Choroid plexus epithelial cell (primary cell): Measurements from ENCODE around the gene CALML3.
"Not testable (repeated sequence)": the region's sequence is repeated elsewhere in the genome, so short reads cannot be mapped to it uniquely, and the experiment has no call there.

ENCODE experiments used
- DNase-seq: peaks from one replicate; pipeline ENCODE4 v3.0.0-alpha.2; 2010; ENCODE audit warnings: low read depth
- H3K4me3 ChIP-seq: 2 replicates; pipeline ENCODE4 v1.5.1; 2011; ENCODE audit warnings: low read depth, mild to moderate bottlenecking, control low read depth, low read length, moderate library complexity
- CTCF ChIP-seq: conservative IDR thresholded peaks from 2 replicates; pipeline ENCODE4 v1.5.1; 2011; ENCODE audit warnings: low read depth, mild to moderate bottlenecking, control low read depth, inconsistent platforms, low read length, moderate library complexity

The CALML3 gene

GRCh38 chr10:5524641-5525560 lies at the start of gene CALML3:
Gene CALML3, plus strand, starts transcription at chr10:5524961. Its CDS starts 125 bp downstream, at chr10:5525086.
- no peak for TF ChIP-seq CTCF

GRCh38 chr10:5475088-5475487 lies 49.7 kb upstream of the CALML3 start:
- DNase-seq, H3K4me3 ChIP-seq: not testable (repeated sequence)

More at GRCh38 chr10:5524641-5525560, at the start of gene CALML3:
- no peak within 1 kb of the TSS for H3K4me3 ChIP-seq
- DNase-seq: no peak

- DNase-seq, H3K4me3 ChIP-seq: not testable (repeated sequence)
These were observed 48.6 kb upstream of the CALML3 start for GRCh38 chr10:5475974-5476807.

- no peak overlapping the region for H3K4me3 ChIP-seq
- DNase-seq: no peak
- TF ChIP-seq CTCF: no peak
These were observed 47.7 kb upstream of the CALML3 start for GRCh38 chr10:5476918-5477525.

- no peak for TF ChIP-seq CTCF
- H3K4me3 ChIP-seq: no peak overlapping the region
- no peak for DNase-seq
These were observed 46.6 kb upstream of the CALML3 start for GRCh38 chr10:5477948-5478693.

GRCh38 chr10:5478694-5479305 lies 46.0 kb upstream of the CALML3 start:
- no peak overlapping the region for H3K4me3 ChIP-seq
- DNase-seq: no peak
- no peak for TF ChIP-seq CTCF

- DNase-seq: no peak
- TF ChIP-seq CTCF: no peak
- no peak overlapping the region for H3K4me3 ChIP-seq
These were observed 45.1 kb upstream of the CALML3 start for GRCh38 chr10:5479481-5480161.
